HUES48 (cell line): ENCODE results near the gene HLTF.

ENCODE experiments used
- H3K27ac ChIP-seq: one replicate; pipeline ENCODE4 v1.7.0; 2013; ENCODE audit warnings: low read depth, low read length, inconsistent platforms
- H3K27me3 ChIP-seq: 2 replicates; pipeline ENCODE4 v1.6.1; 2013; ENCODE audit warnings: mild to moderate bottlenecking, low read length; ENCODE audit not compliant: control insufficient read depth, insufficient read depth
- H3K36me3 ChIP-seq: 2 replicates; pipeline ENCODE4 v1.6.1; 2013; ENCODE audit warnings: low read length; ENCODE audit not compliant: control insufficient read depth, insufficient read depth
- H3K4me1 ChIP-seq: 2 replicates; pipeline ENCODE4 v1.6.1; 2013; ENCODE audit warnings: mild to moderate bottlenecking, low read length; ENCODE audit not compliant: control insufficient read depth, insufficient read depth
- H3K4me3 ChIP-seq: 2 replicates; pipeline ENCODE4 v1.5.1; 2013; ENCODE audit warnings: mild to moderate bottlenecking, low read depth, low read length
- H3K9ac ChIP-seq: 2 replicates; pipeline ENCODE4 v1.6.1; 2013; ENCODE audit warnings: mild to moderate bottlenecking, low read depth, low read length, moderate library complexity
- H3K9me3 ChIP-seq: 2 replicates; pipeline ENCODE4 v1.6.1; 2013; ENCODE audit warnings: low read length; ENCODE audit not compliant: control insufficient read depth, insufficient read depth

Gene HLTF

GRCh38 chr3:149085828-149086231 is 503 bp downstream of the HLTF start:
- H3K27me3 ChIP-seq: peaks cover 7% of the 10 kb centered on the region
- H3K9ac ChIP-seq: peak overlapping the region; percentile 72
- H3K4me3 ChIP-seq: peak overlapping the region; percentile 68
- peaks cover 8% of the 10 kb centered on the region; the same call in 1 of the 2 replicates for H3K4me1 ChIP-seq
- H3K9me3 ChIP-seq: no peaks in the 10 kb centered on the region
- H3K27ac ChIP-seq: peak overlapping the region; percentile 91
- H3K36me3 ChIP-seq: peaks cover 34% of the 10 kb centered on the region; the same call in 1 of the 2 replicates

GRCh38 chr3:149081772-149082171 is 4.6 kb downstream of the HLTF start:
- peaks cover 8% of the 10 kb centered on the region; the same call in 1 of the 2 replicates for H3K4me1 ChIP-seq
- H3K4me3 ChIP-seq: no peak overlapping the region
- H3K36me3 ChIP-seq: peaks cover 42% of the 10 kb centered on the region
- H3K27me3 ChIP-seq: peaks cover under 1% of the 10 kb centered on the region; the same call in 1 of the 2 replicates
- H3K27ac ChIP-seq: no peak overlapping the region
- H3K9me3 ChIP-seq: no peaks in the 10 kb centered on the region
- no peak overlapping the region for H3K9ac ChIP-seq

GRCh38 chr3:149080699-149081091 is 5.6 kb downstream of the HLTF start:
- Histone ChIP-seq H3K4me3 (no peak overlapping the region), H3K36me3 (peaks cover 45% of the 10 kb centered on the region), H3K9me3 (no peaks in the 10 kb centered on the region), H3K27ac (no peak overlapping the region), H3K9ac (no peak overlapping the region), H3K4me1 (peaks cover 8% of the 10 kb centered on the region; the same call in 1 of the 2 replicates), H3K27me3 (no peaks in the 10 kb centered on the region)

GRCh38 chr3:149080011-149080698 is 6.2 kb downstream of the HLTF start:
- Histone ChIP-seq H3K4me3 (no peak overlapping the region), H3K27me3 (no peaks in the 10 kb centered on the region), H3K36me3 (peaks cover 51% of the 10 kb centered on the region), H3K9me3 (no peaks in the 10 kb centered on the region), H3K4me1 (peaks cover 8% of the 10 kb centered on the region; the same call in 1 of the 2 replicates), H3K27ac (no peak overlapping the region), H3K9ac (no peak overlapping the region)

- H3K9me3 ChIP-seq: no peaks in the 10 kb centered on the region
- no peak overlapping the region for H3K27ac ChIP-seq
- H3K9ac ChIP-seq: no peak overlapping the region
- no peaks in the 10 kb centered on the region for H3K4me1 ChIP-seq
- no peaks in the 10 kb centered on the region for H3K27me3 ChIP-seq
- H3K36me3 ChIP-seq: peaks cover 56% of the 10 kb centered on the region
- H3K4me3 ChIP-seq: no peak overlapping the region
Measured at GRCh38 chr3:149077628-149078027, 8.7 kb downstream of the HLTF start.

GRCh38 chr3:149067883-149068282 is 18.4 kb downstream of the HLTF start:
- no peaks in the 10 kb centered on the region for H3K9me3 ChIP-seq
- peaks cover 90% of the 10 kb centered on the region for H3K36me3 ChIP-seq
- no peaks in the 10 kb centered on the region for H3K27me3 ChIP-seq
- no peak overlapping the region for H3K4me3 ChIP-seq
- H3K4me1 ChIP-seq: no peaks in the 10 kb centered on the region
- no peak overlapping the region for H3K27ac ChIP-seq
- no peak overlapping the region for H3K9ac ChIP-seq

- Histone ChIP-seq H3K9me3 (no peaks in the 10 kb centered on the region), H3K36me3 (peaks cover 82% of the 10 kb centered on the region), H3K27me3 (no peaks in the 10 kb centered on the region), H3K4me3 (no peak overlapping the region), H3K9ac (no peak overlapping the region), H3K27ac (no peak overlapping the region), H3K4me1 (no peaks in the 10 kb centered on the region)
Measured at GRCh38 chr3:149061776-149062175, 24.6 kb downstream of the HLTF start.

- Histone ChIP-seq H3K9me3 (no peaks in the 10 kb centered on the region), H3K4me3 (no peak overlapping the region)
Measured at GRCh38 chr3:149058602-149059001, 27.7 kb downstream of the HLTF start.

GRCh38 chr3:149058198-149058597 is 28.1 kb downstream of the HLTF start:
- H3K27me3 ChIP-seq: no peaks in the 10 kb centered on the region
- peaks cover 83% of the 10 kb centered on the region for H3K36me3 ChIP-seq
- H3K9ac ChIP-seq: no peak overlapping the region
- no peaks in the 10 kb centered on the region for H3K9me3 ChIP-seq
- no peak overlapping the region for H3K27ac ChIP-seq
- no peak overlapping the region for H3K4me3 ChIP-seq
- no peaks in the 10 kb centered on the region for H3K4me1 ChIP-seq

More at GRCh38 chr3:149058602-149059001, 27.7 kb downstream of the HLTF start:
- Histone ChIP-seq H3K36me3 (peaks cover 83% of the 10 kb centered on the region), H3K9ac (no peak overlapping the region), H3K4me1 (no peaks in the 10 kb centered on the region), H3K27me3 (no peaks in the 10 kb centered on the region), H3K27ac (no peak overlapping the region)

GRCh38 chr3:149055575-149055974 is 30.8 kb downstream of the HLTF start:
- Histone ChIP-seq H3K4me1 (no peaks in the 10 kb centered on the region), H3K27ac (no peak overlapping the region), H3K9me3 (no peaks in the 10 kb centered on the region), H3K36me3 (peaks cover 88% of the 10 kb centered on the region), H3K9ac (no peak overlapping the region), H3K4me3 (no peak overlapping the region), H3K27me3 (no peaks in the 10 kb centered on the region)

GRCh38 chr3:149044339-149045083 is 41.8 kb downstream of the HLTF start:
- Histone ChIP-seq H3K4me1 (no peaks in the 10 kb centered on the region), H3K36me3 (peaks cover 95% of the 10 kb centered on the region), H3K9ac (no peak overlapping the region), H3K9me3 (no peaks in the 10 kb centered on the region), H3K4me3 (no peak overlapping the region), H3K27me3 (no peaks in the 10 kb centered on the region), H3K27ac (no peak overlapping the region)
